Erythroblast (primary cell): ENCODE results near the gene POTEC.
"Not testable (repeated sequence)": the region's sequence is repeated elsewhere in the genome, so short reads cannot be mapped to it uniquely, and the experiment has no call there.

Source experiments
- GATA1 ChIP-seq: IDR thresholded peaks from 2 replicates; pipeline ENCODE4 v1.6.1; 2011; ENCODE audit warnings: low read depth, mild to moderate bottlenecking, control low read depth, low read length, moderate library complexity
- POLR2A ChIP-seq: IDR thresholded peaks from 2 replicates; pipeline ENCODE4 v1.6.1; 2011; ENCODE audit warnings: mild to moderate bottlenecking, low read length

DNA sequence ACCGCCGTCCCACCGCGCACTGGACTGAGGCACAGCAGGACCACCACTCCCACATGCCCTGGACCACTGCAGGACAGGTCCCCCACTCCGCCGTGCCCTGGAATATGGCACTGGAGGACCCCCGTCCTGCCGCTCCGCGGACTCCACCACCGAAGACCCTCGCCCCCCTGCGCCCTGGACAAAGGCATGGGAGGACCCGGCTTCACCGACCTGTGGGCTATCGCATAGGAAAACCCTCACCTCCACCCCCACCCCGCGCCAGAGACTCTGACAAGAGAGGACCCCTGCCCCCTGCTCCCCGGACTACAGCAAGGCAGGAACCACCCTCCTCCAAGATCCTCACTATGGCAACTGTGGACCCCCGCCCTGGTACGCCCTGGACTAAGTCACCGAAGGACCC lies 68.6 kb downstream of the POTEC start:
- not testable (repeated sequence) for TF ChIP-seq POLR2A, GATA1
